Stimulated activated CD8-positive, alpha-beta memory T cell treated with anti-CD3 and anti-CD28 coated beads, Interleukin-12 subunit alpha, Interleukin-12 subunit beta, amount 100 ng/mL, for 24 hours (primary cell): Measurements from ENCODE around the gene FBXL16.

Experiments
- DNase-seq: peaks from one replicate; pipeline ENCODE4 v3.0.0-alpha.2; 2020; ENCODE audit errors: extremely low read depth

Gene FBXL16

DNA sequence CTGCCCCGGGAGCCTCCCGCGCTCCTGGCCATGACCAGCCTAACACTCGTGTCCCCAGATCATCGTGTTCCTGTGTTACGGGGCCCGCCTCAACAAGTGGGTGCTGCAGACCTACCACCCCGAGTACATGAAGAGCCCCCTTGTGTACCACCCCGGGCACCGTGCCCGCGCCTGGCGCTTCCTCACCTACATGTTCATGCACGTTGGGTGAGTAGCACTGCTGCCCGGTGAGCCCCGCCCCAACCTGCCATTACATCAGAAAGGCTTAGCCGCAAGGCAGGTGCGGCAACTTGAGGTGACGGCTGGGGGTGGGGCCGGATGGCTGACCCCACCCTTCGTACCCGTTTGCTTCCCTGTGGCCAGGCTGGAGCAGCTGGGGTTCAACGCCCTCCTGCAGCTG, 28.7 kb downstream of the FBXL16 start:
- DNase-seq: no peak

DNA sequence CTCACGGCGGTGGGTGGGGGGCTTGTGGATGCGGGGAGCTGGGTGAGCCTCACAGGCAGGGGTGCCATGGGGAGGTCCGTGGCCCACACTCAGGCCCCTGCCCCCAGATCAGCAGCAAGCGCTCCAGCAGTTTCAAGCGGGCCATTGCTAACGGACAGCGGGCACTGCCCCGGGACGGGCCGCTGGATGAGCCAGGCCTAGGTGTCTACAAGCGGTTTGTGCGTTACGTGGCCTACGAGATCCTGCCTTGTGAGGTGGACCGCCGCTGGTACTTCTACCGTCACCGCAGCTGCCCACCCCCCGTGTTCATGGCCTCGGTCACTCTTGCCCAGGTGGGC, 29.1 kb downstream of the FBXL16 start:
- DNase-seq: no peak

DNA sequence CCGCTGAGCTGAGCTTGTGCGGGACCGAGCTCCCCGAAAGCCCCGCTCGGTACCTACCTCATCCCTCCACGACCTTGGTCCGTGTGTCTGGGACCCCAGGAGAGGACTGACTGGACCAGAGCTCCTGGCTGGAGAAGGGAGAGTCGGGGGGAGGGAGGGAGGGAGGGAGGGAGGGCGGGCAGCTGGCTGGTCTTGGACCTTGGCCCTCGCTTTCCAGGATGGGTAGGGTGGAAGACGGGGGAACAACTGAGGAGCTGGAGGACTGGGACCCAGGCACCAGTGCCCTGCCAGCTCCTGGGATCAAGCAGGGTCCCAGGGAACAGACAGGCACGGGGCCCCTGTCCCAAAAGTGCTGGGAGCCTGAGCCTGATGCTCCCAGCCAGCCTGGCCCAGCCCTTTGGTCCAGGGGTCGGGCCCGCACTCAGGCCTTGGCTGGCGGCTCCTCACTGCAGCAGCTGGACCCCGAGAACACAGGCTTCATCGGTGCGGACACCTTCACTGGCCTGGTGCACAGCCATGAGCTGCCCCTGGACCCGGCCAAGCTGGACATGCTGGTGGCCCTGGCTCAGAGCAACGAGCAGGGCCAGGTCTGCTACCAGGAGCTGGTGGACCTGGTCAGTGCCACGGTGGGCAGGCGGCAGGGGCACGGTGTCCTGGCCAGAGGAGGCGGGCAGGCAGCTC, 29.6 kb downstream of the FBXL16 start:
- no peak for DNase-seq

DNA sequence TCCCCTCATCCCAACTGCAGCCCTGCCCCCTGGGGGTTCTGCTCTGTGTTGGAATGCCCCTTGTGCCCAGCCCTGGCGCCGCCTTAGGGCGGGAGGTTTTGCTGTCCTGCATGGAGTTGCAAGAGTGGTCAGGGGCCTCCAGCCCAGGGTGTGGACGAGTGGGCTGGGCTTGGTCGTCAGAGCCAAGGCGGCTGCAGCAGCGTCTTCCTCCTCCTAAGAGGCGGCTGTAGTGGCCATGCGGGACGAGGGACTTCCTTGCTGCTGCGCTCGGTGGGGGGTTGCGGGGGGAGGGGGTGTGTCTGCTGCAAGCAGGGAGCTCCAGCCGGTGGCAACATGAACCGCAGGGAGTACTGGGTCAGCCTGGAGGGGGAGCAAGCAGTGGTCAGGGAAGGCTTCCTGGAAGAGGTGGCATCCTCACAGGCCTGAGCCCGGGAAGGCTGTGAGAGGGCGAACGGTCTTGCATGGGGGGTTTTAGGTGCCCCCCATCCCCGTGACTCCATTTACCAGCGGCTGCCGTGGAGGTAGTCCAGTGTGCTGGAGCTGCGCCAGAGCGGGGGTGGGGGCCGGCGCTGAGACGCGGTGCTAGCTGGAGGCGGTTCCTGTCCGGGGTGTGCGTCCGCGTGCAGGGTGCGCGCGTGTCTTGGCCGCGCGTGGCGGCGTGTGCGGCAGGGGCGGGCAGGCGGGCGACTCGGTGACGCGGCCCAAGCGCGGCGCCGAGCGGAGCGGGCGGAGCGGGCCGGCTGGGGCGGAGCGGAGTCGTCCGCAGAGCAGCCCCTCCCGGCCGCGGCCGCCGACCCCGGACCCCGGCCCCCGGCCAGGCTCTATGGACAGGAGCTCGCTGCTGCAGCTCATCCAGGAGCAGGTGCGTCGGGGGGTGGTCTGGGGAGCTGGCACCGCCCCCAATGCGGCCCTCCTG, 30.4 kb downstream of the FBXL16 start, which contains the start of gene RHBDL1:
TSS of gene RHBDL1 (plus strand) at position 704 of the 916 bp plus-strand sequence. CDS start at position 824, 120 bp downstream.
- no peak for DNase-seq

DNA sequence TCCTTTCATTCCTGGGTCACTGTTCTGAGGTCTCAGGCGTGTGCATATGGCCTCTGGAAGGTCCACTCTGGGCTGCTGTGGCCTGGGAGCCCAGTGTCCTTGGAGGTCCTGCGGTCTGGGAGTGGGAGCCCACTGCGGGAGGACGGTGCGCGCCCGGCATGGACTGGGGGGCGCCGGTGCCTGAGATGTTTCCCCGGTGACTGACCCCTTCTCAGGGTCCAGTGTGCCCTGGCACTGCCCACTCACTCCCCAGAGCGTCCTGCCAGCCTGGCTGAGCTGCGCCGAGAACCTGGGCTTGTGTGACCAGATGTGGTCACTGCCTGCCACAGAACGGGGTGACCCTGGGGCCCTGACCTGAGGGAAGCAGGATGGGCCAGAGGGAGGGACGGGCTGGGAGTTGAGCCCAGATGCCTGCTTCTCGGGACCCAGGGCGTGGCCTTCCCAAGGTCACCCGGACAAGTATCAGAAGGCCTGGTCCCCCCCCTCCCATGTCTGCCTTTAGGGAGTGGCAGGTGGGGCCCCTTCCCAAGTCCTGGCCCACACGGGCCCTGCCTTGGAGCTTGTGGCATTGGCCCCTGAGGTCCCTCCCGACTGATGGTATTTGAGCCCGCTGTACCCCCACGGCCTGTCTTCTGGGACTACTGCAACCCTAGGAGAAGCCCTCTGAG, 31.3 kb downstream of the FBXL16 start:
- DNase-seq: no peak

DNA sequence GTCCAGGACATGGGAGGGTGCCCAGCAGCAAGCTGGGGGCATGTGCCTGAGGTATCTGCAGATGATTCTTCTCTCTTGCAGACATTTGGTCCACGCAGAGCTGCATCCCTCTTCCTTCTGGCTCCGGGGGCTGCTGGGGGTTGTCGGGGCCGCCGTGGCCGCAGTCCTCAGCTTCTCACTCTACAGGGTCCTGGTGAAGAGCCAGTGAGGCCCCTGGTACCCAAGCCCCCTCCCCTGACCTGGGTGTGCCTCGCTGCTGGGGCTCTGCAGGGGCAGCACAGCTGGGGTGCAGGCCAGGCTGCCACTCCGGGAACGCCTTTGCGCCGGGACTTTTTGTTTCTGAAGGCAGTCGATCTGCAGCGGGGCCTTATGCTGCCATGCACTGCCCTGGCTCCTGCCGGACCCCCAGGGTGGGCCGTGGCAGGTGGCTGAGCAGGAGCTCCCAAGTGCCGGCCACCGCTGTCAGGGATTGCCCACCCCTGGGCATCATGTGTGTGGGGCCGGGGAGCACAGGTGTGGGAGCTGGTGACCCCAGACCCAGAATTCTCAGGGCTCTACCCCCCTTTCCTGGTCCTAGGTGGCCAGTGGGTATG, 32.1 kb downstream of the FBXL16 start:
- DNase-seq: no peak

DNA sequence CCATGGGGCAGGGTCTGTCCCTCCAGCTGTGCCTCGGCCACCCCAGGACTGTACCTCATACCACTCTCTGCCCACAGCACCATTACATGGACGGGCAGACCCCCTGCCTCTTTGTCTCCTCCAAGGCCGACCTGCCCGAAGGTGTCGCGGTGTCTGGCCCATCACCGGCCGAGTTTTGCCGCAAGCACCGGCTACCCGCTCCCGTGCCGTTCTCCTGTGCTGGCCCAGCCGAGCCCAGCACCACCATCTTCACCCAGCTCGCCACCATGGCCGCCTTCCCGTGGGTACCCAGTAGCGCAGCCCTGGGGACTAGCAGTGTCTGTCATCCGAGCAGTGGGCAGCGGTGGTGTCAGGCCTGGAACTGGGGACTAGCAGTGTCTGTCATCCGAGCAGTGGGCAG, 32.8 kb downstream of the FBXL16 start:
- DNase-seq: no peak

DNA sequence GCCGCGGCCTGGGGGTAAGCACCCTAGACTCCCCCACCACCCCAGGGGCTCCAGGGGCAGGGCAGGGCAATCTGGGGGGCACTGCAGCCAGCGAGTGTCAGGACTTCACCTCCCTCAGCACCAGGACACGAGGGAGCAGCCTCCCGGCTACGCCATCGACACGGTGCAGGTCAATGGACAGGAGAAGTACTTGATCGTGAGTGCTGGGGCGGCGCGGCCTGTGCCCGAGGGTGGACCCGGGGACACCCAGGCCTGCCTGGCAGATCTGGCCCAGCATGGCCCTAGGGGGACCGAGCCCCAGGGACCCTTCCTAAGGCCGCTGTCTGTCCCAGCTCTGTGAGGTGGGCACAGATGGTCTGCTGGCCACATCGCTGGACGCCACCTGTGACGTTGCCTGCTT, 33.2 kb downstream of the FBXL16 start:
- no peak for DNase-seq

DNA sequence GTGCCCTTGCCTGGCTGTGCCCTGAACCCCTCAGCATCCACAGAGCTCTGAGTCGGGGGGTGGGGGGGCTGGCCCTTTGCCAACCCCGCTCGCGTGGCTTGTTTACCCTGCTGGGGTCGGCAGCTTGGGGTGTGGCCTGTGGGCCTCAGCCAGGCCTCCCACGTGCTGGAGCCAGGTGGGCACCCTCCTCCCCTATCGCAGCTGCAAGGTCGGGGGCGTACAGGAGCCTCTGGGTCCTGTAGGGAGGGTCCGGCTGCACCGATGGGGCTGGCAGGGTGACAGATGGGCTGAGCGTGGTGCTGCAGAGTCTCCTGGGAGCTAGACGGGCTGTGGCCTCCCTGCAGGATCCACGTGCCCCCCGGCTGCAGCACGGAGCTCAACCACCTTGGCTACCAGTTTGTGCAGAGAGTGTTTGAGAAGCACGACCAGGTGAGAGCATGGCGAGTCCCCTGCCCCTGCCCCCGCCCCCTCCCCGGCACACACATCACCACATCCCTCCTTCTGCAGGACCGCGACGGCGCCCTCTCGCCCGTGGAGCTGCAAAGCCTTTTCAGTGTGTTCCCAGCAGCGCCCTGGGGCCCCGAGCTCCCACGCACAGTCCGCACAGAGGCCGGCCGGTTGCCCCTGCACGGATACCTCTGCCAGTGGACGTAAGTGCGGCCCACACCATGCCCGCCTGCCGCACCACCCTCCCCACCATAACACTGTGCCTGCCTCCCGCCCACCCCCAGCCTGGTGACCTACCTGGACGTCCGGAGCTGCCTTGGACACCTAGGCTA, 34.1 kb downstream of the FBXL16 start:
- DNase-seq: no peak

DNA sequence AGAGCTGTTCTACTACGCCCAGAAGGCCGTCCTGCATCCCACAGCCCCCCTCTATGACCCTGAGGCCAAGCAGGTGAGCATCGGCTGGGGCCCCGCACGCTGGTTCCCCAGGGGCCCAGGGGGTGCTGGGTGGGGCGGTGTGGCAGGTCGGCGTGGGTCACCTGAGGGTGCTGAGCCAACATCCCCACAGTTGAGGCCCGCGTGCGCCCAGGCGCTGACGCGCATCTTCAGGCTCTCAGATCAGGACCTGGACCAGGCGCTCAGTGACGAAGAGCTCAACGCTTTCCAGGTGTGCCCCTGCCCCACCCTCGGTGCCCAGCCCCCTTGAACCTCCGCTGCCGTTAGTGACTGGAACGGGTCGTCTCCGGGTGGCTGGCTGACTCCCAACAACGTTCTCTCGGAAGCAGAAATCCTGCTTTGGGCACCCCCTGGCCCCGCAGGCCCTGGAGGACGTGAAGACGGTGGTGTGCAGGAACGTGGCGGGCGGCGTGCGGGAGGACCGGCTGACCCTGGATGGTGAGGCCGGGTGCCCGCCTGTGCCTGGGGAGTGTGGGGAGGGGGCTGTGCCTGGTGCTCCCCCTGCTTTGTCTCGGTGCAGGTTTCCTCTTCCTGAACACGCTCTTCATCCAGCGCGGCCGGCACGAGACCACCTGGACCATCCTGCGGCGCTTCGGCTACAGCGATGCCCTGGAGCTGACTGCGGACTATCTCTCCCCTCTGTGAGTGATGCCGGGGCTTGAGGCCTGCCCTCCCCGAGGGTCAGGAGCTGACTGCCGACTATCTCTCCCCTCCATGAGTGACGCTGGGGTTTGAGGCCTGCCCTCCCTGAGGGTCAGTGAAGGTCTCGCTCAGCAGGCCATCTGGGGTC, 34.9 kb downstream of the FBXL16 start:
- DNase-seq: no peak

DNA sequence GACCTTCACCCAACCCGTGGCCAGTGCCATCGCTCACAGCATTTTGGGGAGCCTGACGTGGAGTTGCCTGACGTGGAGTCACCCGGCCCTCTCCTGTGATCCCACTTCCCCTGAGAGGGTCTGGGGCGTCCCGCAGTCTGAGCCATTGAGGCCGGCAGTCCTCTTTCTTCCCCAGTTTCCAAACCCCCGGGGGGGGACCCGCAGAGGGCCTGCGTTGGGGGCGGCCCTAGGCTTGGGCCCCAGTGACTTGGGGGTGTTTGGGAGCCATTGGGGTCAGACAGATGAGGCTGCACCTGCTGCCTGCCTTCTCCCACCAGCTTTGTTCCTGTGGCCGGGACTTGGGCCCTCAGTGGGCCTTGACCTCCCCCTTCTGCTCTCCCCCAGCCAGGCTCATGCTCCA, 35.9 kb downstream of the FBXL16 start:
- no peak for DNase-seq

DNA sequence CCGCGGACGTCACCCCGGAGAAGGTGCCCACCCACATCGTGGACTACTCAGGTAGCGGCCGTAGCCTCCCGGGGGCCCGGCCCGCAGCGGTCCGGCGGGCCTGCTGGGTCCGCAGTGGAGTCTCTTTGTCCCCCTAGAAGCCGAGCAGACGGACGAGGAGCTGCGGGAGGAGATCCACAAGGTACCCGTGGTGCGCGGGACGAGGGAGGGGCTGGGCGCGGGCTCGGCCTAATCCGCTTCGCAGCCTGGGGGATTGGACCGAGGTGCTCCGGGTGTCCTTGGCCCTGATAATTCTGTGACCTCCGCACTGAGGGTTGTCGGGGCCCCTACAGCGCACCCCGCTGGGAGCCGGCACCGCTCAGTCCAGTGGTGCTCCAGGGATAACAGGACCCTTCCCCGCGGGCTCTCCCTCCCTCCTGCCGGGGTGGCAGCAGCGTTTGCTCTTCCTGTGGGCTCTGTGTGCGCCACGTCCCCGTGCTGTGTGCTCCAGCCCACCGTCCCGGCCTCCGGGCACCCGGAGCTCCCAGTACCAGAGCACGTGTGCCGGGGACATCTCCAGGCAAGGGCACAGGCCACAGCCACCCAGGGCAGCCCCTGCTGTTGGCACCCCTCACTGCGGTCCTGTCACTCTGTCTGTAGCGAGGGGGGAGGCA, 37.0 kb downstream of the FBXL16 start:
- no peak for DNase-seq

DNA sequence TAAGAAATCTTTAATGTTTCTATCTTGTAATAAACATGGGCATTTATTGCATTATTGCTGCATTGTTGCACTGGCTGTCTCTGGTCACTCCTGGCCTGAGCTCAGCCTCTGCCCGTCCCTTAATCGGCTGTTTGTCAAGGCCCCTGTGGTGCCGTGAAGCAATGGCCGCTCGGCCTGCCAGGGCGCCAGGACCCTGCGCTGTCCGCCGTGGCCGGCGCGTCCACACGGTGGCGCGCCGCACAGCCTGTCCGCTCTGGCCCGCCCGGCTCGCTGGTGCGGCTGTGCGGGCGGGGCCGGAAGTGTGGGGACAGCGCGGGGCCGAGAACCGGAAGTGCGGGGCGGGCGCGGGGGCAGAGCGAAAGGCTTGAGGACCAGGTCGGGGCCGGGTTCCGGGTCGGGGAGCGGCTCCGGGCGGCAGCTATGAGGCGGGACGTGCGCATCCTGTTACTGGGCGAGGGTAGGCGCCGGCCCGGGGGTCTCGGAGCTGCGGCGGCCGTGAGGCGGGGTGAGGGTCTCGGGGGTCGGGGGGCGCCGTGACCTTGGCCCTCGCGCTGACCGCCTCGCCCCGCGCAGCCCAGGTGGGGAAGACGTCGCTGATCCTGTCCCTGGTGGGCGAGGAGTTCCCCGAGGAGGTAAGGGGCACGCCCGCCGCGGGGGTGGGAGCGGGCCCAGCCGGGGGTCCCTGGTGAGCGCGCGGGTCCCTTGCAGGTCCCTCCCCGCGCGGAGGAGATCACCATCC, 37.7 kb downstream of the FBXL16 start, which contains the start of gene RHOT2:
TSS of gene RHOT2 (plus strand) at position 353 of the 739 bp plus-strand sequence. CDS start at position 421, 68 bp downstream.
- DNase-seq: peak; percentile 77

DNA sequence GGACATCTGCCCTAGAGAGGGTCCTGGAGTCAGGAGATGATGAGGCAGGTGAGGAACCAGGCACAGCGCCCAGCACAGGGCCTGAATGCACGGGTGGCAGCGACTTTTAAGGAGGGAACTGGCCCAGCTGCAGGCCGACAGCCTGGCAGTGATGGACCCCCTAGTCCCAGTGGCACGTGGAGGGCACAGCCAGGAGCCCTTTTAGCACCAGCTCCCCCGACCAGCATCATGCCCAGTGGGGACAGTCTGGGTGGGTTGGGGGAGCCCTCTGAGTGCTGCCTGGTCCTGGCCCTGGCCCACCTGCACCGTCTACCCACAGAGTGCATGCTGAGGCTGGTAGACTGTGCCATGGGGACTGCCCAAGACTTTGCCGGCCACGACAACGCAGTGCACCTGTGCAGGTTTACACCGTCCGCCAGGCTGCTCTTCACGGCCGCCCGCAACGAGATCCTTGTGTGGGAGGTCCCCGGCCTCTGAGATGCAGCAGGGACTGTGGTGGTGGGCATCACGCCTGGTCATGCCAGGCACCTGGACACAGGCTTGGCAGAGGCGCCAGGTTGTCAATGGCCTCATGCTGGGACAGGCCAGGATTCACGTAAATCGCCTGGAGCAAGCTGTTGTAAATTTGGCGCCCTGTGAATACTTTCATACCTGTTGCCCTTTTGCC, 38.4 kb downstream of the FBXL16 start:
- no peak for DNase-seq

DNA sequence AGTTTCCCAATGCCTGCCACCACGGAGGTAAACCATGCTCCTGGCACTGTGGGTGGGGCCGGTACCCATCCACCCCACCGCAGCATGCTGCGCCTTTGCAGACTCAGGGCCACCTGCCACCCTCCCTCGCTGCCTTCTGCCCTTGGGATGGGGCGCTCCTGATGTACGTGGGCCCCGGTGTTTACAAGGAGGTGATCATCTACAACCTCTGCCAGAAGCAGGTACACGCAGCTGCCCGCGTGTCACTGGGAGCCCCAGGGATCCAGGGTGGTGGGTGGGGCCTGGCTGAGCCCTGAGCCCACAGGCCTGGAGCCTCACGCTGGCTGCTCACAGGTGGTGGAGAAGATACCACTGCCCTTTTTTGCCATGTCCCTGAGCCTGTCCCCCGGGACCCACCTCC, 39.0 kb downstream of the FBXL16 start:
- no peak for DNase-seq

DNA sequence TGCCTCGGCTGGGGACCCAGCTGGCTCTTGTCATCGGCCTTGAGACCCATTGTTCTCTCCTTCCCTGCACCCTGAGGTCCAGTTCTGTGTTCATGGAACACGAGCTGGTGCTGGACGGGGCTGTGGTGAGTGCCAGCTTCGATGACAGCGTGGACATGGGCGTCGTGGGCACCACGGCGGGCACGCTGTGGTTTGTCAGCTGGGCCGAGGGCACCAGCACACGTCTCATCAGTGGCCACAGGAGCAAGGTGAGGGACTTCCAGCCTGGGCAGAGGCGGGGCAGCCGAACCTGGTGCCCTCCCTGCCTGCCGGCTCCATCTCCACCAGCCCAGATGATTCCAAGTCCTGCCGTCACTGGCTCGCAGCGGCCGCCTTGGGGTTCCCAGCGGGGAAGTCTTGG, 43.0 kb downstream of the FBXL16 start:
- no peak for DNase-seq

DNA sequence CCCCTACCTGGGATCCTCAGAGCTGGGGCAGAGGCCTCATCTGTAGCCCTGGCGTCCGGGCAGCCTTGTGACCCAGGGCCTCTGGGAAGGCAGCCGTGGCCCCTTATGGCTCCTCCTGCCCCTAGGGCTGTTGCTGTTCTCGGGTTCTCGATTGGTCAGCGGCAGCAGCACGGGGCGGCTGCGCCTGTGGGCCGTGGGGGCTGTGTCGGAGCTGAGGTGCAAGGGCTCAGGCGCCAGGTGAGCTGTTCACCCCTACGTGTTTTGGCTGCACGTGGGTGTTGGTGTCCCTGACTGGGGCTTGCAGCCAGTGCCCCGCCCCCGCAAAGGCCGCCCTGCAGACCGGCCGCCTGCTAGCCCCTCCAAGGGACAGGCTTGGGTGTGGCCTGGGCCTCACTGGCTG, 43.5 kb downstream of the FBXL16 start:
- DNase-seq: no peak

DNA sequence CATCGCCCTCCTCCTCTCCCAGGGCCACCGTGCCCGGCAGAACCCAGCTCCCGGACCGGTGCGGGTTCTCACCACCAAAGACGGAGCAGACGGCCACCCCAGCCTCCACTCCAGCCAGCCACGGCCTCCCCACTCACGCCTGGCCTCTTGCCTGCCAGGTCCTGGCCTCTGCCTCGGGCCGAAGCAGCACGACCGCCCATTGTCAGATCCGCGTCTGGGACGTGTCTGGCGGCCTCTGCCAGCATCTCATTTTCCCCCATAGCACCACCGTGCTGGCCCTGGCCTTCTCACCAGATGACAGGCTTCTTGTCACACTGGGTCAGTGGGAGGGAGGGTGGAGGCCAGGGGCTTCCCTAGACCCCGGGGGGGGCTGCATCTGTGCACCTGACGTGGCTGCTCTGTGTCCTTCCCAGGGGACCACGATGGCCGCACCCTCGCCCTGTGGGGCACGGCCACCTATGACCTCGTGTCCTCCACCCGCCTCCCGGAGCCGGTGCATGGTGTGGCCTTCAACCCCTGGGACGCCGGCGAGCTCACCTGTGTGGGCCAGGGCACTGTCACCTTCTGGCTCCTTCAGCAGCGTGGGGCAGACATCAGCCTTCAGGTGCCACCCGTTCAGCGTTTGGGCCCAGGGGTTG, 44.3 kb downstream of the FBXL16 start:
- DNase-seq: no peak
